Stimulated activated CD8-positive, alpha-beta memory T cell treated with anti-CD3 and anti-CD28 coated beads, Interleukin-7, amount 100 ng/mL, for 24 hours (primary cell): Measurements from ENCODE around the gene SF1.

Source experiments
- DNase-seq: peaks from one replicate; pipeline ENCODE4 v3.0.0-alpha.2; 2020; ENCODE audit warnings: low read depth

SF1 gene

DNA sequence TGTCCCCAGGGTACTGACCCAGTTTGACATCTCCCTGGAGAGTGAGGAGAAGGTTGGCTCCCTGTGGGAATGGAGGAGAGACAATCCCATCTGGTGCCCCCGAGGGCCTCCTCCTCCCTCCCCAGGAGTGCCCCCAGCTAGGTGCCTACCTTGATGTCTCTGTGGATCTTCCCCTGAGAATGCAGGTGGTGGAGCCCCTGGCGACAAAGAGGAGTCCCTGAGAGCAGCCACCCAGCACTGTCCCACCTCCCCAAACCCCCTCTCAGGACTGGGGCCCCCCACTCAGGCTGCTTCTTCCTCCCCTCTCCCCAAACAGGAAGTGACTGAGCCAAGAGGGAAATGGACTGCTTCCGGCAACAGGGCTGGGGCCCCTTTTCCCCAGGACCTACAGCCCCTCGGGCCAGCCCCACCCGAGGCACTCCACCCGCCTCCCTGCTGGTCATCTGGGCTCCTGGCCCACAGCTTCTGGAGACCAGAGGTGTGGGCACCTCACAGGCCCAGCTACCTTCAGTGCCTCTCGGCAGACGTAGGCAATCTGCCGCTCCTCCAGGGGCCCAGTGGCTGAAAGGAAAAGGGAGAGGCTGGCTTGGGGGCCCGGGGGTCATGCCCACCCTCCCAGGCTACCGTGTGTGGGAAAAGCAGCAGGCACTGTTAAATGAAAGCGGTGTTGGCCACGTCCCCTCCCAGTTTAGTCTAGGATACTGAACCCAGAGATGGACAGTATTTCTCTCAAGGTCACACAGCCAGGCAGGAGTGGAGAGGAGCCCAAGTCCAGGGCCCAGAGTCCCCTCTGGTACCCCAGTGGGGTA, 23.4 kb upstream of the SF1 start:
- DNase-seq = no peak

DNA sequence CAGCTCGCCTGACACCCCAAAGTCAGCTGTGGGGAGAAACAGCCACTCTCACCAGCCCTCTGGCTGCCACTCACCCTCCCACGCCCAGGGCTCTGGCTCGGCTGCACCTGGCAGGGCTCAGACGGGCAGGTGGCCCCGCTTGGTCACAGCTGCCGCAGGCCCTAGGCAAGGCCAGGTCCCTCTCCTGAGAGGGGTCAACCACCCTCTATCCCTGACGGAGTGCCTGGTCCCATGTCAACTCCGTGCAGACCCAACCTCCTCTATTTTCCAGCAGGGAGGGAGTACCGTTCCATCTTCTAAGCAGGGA, 22.8 kb upstream of the SF1 start:
- no peak for DNase-seq

GRCh38 chr11:64800303-64801157, 22.2 kb upstream of the SF1 start:
- no peak for DNase-seq

DNA sequence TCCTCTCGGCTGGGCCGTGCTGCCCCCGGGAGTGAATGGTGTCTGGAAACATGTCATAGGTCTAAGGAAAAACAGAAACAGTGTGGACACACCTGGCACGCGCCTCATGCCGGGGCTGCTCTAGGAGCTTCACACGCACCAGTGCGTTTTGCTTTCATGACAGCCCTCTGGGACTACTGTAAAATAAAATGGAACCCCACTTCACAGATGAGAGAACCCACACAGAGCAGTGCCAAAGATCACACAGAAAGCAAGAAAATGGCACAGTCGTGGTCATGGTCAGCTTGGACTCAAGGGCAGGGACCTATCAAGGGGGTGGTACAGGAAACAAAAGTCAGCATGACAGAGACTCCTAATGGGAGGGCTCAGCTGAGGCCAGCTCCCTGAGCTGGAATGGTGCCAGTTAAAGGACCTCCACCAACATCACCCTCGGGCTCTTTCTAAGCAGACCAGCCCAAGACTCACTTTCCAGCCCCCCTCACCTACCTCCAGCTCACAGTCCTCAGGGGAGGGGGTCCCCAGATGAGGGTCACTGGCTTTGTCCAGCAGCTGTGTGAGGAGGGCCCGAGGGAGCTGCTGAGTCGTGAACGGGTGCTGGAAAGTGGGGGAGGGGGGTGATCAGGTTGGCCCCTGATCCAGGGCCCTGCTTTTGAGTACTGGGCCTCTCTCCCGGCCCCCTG, 21.4 kb upstream of the SF1 start:
- no peak for DNase-seq

DNA sequence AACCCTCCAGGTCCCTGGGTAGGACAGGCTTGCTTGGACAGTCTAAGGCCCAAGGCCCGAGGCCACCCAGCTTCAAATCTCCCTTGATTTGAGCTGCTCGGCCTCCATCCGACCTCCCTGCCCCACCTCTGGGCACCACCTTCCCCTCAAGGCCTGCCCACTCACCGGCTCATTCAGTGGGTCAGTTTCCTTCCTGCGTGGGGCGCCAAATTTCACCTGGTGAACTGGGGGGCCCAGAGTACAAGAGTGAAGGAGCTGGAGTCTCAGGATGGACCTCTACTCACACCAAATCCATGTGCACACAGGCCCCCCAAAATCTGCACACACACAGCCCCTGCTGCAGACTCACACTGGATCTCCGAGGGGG, 20.9 kb upstream of the SF1 start:
- no peak for DNase-seq

DNA sequence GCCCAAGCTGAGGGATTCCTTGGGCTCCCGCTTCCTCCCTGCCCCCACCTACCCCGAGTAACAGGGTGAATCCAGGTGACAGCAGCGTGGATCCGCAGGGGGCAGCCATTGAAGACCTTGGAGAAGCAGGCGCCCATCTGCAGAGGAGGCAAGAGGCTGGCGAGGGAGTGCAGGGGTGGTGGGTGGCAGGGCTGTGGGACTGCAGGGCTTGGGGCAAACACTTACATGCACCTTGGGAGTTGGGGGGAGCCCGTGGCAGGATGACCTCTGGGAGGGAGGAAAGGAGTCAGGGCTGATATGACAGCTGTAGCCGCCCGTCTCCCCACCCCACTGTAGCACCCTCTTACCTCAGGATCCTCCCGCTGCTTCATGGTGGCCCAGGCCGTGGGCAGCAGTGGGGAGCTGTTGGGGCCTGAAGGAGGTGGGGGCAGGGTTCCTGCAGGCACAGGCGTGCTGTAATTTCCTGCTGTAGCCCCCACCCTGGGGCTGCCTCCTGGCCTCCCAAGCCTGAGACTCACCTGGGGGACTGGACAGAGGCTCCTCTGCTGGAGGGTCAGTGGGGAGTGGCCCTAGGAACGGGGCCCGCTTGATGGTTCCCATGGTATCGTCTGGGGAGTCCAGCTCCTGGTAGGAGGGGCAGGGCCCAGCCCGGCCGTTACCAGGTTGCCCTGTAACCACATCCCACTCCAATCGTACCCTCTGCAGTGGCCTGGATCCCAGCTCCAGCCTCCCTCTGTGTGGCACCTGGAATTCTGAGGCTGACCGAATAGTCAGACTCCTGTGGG, 18.6 kb upstream of the SF1 start:
- no peak for DNase-seq

DNA sequence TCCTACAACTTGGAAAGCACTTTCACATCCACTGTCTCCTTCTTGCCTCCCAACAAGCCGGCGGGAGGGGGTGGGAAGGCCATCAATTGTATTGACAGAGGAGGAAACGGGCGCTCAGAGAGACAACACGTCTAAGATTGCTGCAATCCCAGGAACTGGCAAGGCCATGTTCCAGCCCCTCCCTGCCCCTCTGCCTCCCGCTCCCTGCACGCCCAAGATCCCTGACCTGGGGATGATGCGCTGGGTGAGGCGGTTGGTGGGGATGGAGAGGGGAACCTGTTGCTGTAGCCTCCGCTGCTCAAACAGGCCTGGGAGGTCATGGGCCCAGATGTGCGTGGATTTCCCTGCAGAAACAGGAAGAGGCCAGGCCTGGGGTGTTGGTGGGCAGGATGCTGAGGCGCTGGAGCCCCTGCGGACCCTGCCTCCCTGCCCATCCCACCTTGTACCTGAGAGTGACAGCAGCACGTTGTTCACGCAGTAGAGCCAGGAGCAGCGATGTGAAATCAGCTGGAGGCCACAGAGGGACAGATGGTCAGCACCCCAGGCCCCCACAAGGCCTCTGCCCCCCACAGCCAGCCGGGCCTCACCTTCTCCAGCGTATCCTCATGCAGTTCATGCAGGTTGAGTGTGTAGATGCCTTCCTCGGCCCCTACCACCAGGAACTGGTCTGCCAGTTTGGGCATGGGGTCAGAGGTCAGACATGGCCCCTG, 17.9 kb upstream of the SF1 start:
- DNase-seq = no peak

- DNase-seq = no peak
These were observed 16.2 kb upstream of the SF1 start for GRCh38 chr11:64794526-64794925.

- no peak for DNase-seq
These were observed 15.2 kb upstream of the SF1 start for GRCh38 chr11:64793271-64794160.

DNA sequence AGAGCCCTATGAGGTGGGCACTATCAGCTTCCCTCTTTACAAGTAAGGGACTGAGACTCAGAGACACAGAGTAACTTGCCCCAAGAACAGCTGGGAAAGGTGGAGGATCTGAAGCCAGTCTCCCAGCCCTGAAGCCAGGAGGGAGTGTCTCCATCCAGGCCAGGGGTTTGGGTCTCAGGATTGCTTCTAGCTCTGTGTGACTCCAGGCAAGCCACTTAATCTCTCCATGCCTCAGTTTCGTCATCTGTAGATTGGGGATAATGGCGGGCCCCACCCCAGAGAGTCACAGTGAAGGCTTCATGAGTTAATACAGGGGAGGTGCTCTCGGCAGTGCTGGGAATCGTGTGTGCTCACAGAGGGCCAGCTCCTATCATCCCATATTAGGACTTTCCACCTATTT, 14.1 kb upstream of the SF1 start:
- no peak for DNase-seq

GRCh38 chr11:64791781-64792291, 13.5 kb upstream of the SF1 start:
- no peak for DNase-seq

DNA sequence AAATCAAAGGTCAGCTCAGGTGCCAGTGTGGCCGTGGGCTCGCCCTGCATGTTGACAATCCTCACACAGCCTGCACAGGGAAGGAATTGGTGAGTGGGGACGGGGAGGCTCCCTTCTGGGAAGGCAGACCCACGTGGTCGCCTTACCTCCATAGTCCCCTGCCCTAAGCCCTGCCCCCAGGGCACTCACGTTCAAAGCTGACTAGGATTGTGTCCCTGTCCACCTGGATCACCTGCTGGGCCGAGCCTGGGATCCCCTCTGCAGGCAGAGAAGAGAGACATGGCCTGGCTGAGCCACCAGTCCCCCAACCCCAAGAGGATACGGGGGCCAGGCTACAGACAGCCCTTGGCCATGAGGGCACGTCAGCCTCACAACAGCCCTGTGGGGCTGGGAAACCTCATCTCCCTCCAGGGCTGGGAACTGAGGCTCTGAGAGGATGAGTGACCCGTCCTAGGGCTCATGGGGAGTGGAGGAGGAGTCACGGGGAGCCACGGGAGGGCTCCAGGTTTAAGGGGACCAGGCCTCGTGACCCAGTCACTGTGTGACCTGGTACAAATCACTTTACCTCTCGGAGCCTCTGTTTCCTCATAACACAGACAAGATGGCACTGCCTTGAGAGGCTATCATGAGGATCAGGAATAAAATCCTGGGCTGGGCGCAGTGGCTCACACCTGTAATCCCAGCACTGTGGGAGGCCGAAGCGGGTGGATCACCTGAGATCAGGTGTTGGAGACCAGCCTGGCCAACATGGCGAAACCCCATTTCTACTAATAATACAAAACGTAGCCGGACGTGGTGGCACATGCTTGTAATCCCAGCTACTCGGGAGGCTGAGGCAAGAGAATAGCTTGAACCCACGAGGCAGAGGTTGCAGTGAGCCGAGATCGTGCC, 12.1 kb upstream of the SF1 start:
- no peak for DNase-seq

GRCh38 chr11:64789331-64790204, 11.2 kb upstream of the SF1 start:
- DNase-seq = no peak

DNA sequence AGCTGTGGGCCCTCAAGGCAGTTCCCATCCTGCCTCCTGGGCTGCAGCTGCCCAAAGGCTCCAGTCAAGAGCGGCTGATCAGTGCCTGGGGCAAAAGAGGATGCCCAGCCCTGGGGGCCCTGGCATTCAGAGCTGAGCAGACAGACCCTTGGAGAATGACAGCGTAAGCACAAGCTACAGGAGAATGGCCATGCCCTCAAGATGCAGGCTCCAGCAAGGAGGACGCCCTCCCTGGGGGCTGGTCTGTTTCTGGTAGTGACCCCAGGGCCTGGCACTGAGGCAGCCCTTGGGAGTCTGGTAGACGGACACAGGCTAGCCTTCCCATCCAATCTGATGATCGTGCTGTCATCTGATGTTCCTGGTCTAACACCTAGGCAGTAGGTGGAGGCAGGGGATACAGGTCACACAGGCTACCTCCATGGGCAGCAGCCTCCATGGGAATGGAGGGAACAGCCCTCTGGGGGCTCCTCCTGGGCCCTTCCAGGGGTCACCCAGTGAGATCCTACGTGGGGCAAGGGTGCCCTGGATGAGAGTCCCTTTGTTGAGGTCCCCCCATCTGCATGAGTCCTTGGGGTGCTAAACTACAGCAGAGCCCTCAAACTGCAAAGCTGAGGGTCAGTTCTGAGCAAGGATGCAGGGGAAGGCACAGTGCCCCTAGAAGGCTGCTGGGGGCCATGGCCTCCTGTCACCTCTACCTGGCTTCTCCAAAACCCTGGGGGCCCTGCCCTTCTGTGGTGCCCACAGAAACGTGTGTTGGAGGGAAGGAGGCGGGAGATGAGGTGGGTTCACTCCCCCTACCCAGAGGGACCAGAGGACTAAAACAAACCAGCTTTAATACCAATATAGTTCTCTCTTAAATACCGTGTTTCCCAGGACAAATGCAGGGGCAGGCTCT, 10.2 kb upstream of the SF1 start:
- DNase-seq = no peak

DNA sequence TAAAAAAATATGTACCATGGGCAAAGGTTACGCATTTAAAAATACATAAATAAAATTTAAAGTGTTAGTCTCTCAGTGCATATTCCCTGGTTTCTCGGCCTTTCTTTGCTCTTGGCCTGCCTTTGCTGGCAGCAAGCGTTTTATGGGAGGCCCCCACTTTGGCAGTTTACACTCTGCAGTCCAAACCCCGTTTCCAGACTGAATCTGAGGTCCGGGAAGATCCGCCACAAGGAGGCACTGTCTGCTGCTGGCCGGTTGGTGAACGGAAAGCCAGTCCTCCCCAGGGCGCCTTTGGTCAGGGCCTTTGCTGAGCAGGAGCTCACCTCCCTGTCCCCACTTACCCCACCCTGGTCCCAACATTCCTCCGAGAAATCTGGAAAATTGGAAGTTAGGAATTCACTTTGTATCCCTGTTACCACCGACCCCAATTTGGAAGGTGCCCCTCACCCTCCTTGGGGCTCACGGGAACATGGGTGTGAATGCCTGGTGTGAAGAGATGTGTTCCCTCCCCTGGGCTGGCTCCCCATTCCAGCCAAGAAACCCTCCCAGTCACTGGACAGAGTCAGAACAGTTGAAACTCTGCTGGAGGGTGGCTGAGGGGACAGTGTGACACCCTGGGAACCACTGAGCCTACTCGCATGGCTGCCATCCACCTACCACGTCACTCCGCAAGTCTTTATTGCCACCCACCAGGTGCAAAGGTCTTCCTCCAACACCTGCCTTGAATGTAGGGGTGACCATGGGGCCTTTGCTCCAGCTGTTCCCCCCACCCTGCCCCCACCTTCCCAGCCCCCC, 9.4 kb upstream of the SF1 start:
- no peak for DNase-seq

DNA sequence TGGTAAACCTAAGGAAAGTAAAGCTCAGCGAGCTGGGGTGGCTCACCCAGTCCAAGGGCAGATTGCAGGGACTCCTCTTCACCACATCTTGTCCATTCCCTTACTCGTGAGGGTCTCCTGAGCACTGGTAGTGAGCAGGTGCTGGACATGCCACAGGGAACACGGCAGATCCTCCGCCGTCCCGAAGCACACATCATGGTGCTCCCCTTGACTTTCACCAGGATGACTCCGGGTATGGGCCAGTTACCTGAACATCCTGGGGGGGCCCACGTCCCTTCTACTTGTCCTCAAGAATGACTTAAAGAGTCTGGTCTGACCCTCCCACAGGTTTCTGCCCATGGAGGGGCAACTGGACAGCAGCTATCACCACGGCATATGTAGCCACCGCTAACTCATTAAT, 8.0 kb upstream of the SF1 start:
- DNase-seq = no peak
